Endothelial cell of umbilical vein (primary cell): ENCODE measurements around the gene TMEM184B. TPM values are rescaled to one million over a fixed set of nuclear protein-coding genes. Genes with fewer than 3 reads are reported as not detected.

Source experiments
- BruUV-seq: library from RNA; stranded (reverse); fragments of 400-500 nt; replicated peaks from 2 replicates; lab custom pipeline; 2021; lab: Mats Ljungman, UMichigan
- CTCF ChIA-PET: fragments of 300-600, 350-600 bp; sonication (Branson Sonifier 250); formaldehyde crosslinking; loops from one replicate; lab custom pipeline; 2021; ENCODE audit warnings: antibody characterized with exemption, inconsistent platforms; lab: Charles Lee
- POLR2A ChIA-PET: fragments of 300-600, 350-600 bp; sonication (Branson Sonifier 250); formaldehyde crosslinking; loops from one replicate; lab custom pipeline; 2021; ENCODE audit warnings: antibody characterized with exemption, inconsistent platforms; lab: Charles Lee
- DNase-seq: peaks from one replicate; pipeline ENCODE4 v3.0.0-alpha.2; 2011; ENCODE audit warnings: low read depth, low spot score
- FAIRE-seq: peaks from 2 replicates; lab custom pipeline; 2011; peaks lifted over from hg19 to GRCh38; lab: Jason Lieb, UNC
- H2AFZ ChIP-seq: 2 replicates; pipeline ENCODE4 v1.6.0; 2012; ENCODE audit warnings: low read depth, low read length, control low read depth, inconsistent platforms
- H3K27ac ChIP-seq: 2 replicates; pipeline ENCODE4 v1.5.1; 2011; ENCODE audit warnings: low read depth, mild to moderate bottlenecking, control low read depth, low read length, moderate library complexity; ENCODE audit not compliant: insufficient read depth
- H3K27me3 ChIP-seq, 2 experiments: 2 replicates each; pipeline versions ENCODE4 v1.6.0 to v1.6.1; 2011; ENCODE audit warnings: low read length in 2 of 2, mixed read lengths in 1 of 2; ENCODE audit not compliant: control insufficient read depth in 2 of 2, insufficient read depth in 2 of 2
- H3K36me3 ChIP-seq, 2 experiments: 2 replicates in 1 of 2; 3 replicates in 1 of 2; pipeline ENCODE4 v1.5.1; 2011; ENCODE audit warnings: low read length in 2 of 2, mild to moderate bottlenecking in 1 of 2, moderate library complexity in 1 of 2; ENCODE audit not compliant: control insufficient read depth in 2 of 2, insufficient read depth in 2 of 2; ENCODE audit errors: extremely low read depth in 1 of 2
- H3K4me1 ChIP-seq: 3 replicates; pipeline ENCODE4 v1.5.1; 2011; ENCODE audit warnings: mild to moderate bottlenecking, low read length; ENCODE audit not compliant: control insufficient read depth, insufficient read depth; ENCODE audit errors: extremely low read depth
- H3K4me2 ChIP-seq: 2 replicates; pipeline ENCODE4 v1.6.1; 2011; ENCODE audit warnings: low read length, control low read depth, mixed read lengths; ENCODE audit not compliant: insufficient read depth
- H3K4me3 ChIP-seq, 3 experiments: fragments of 200-600 bp in 1 of 3; sonication (generic), shearing (Covaris generic) in 1 of 3; replicated peaks in 1 of 3; 2 replicates each; pipeline ENCODE4 v1.5.1; 2011 to 2016; ENCODE audit warnings: control low read depth in 3 of 3, low read length in 3 of 3, mild to moderate bottlenecking in 2 of 3, inconsistent platforms in 1 of 3, low read depth in 1 of 3, moderate library complexity in 1 of 3; ENCODE audit not compliant: insufficient read depth in 1 of 3
- H3K79me2 ChIP-seq: 2 replicates; pipeline ENCODE4 v1.6.0; 2012; ENCODE audit warnings: low read length, inconsistent platforms; ENCODE audit not compliant: control insufficient read depth, insufficient read depth
- H3K9ac ChIP-seq: replicated peaks from 2 replicates; pipeline ENCODE3; 2011; ENCODE audit warnings: low read length, control low read depth; ENCODE audit not compliant: insufficient read depth; ENCODE audit errors: extremely low read depth
- H3K9me1 ChIP-seq: replicated peaks from 3 replicates; pipeline ENCODE4 v1.6.0; 2011; ENCODE audit warnings: mild to moderate bottlenecking, low read length; ENCODE audit not compliant: control insufficient read depth, insufficient read depth; ENCODE audit errors: extremely low read depth
- H3K9me3 ChIP-seq: replicated peaks from 2 replicates; pipeline ENCODE4 v1.5.1; 2012; ENCODE audit warnings: low read length, inconsistent platforms; ENCODE audit not compliant: control insufficient read depth, insufficient read depth
- H4K20me1 ChIP-seq: replicated peaks from 2 replicates; pipeline ENCODE3; 2011; ENCODE audit warnings: mild to moderate bottlenecking, low read length; ENCODE audit not compliant: control insufficient read depth, insufficient read depth; ENCODE audit errors: extremely low read depth
- CTCF ChIP-seq, 2 donors: IDR thresholded peaks; 1 replicate in 1 of 2; 2 replicates in 1 of 2; pipeline ENCODE4 v1.5.1; 2011; ENCODE audit warnings: low read length in 2 of 2, mild to moderate bottlenecking in 2 of 2, moderate library complexity in 2 of 2, control low read depth in 1 of 2, inconsistent platforms in 1 of 2, low read depth in 1 of 2; ENCODE audit not compliant: insufficient read depth in 1 of 2; ENCODE audit errors: extremely low read depth in 1 of 2
- EZH2 ChIP-seq: IDR thresholded peaks from 2 replicates; pipeline ENCODE4 v1.6.1; 2012; ENCODE audit warnings: borderline replicate concordance, low read depth, mild to moderate bottlenecking, moderate library complexity, low read length, inconsistent platforms; ENCODE audit not compliant: severe bottlenecking
- FOS ChIP-seq: IDR thresholded peaks from 2 replicates; pipeline ENCODE4 v1.6.1; 2011; ENCODE audit warnings: mild to moderate bottlenecking, low read length, moderate library complexity, borderline replicate concordance; ENCODE audit not compliant: insufficient read depth
- GATA2 ChIP-seq: IDR thresholded peaks from 2 replicates; pipeline ENCODE4 v1.7.0; 2011; ENCODE audit warnings: low read depth, mild to moderate bottlenecking, moderate library complexity, mixed read lengths, low read length; ENCODE audit not compliant: insufficient read length, insufficient read depth
- MYC ChIP-seq: IDR thresholded peaks from one replicate; pipeline ENCODE4 v1.6.1; 2011; ENCODE audit warnings: mild to moderate bottlenecking, low read depth, low read length
- dilution Hi-C: fragments of 300-500 bp; cut with MboI; formaldehyde crosslinking; loops from one replicate; pipeline ENCODE4 v1.15.0; 2019; ENCODE audit warnings: low sequenced_read_pairs; ENCODE audit not compliant: extremely low pct_ligation_motif_present
- intact Hi-C: fragments of 100-400 bp; cut with micrococcal nuclease; formaldehyde crosslinking; loops from one replicate; pipeline ENCODE4 v1.10.0; 2022
- polyA plus RNA-seq, 4 experiments: library from polyadenylated mRNA; depleted of rRNA in 3 of 4; stranded (reverse) in 3 of 4; unstranded in 1 of 4; fragments of >200 nt; gene quantifications; 2 replicates each; pipeline versions ENCODE4 v1.2.1 to v1.2.3, GENCODE V29; 2011 to 2012; ENCODE audit warnings: missing spikeins in 1 of 4
- total RNA-seq: library from RNA; stranded (reverse); gene quantifications from 2 replicates; pipeline ENCODE4 v1.2.3, GENCODE V29; 2021

Gene TMEM184B
- total and polyA plus RNA-seq, 2 donors (not counting 3 experiments of a cell fraction or from before 2014, with no cell fraction given), result 72.5 to 96.6 TPM

DNA sequence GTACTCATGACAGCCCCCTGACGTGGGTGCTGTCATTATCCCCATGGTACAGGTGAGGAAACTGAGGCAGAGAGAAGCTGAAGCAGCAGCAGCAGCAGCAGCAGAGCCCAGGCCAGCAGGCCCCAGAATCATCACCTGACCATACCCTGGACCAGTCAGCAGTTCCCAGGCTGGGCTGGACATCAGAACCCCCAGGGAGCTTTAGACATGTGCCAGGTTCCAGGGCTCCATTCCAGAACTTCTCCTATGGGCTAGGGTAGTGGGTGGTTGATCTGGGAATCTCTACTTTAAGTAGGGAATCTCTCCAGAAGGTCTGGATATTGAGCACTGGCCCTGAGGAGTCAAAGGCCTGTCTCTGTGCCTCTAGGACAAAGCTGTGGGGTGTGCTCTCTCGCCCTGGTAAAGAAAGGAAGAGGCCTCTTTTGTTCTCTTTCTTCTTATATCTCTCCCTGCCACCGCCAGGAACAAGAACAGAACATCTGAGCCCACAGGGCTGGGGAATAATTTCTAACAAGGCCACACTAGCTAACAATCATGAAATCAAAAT is 44.4 kb downstream of the TMEM184B start:
- BruUV-seq, result TSS peak; percentile 81
- TF ChIP-seq FOS (no peak), MYC (no peak), GATA2 (no peak), EZH2 (no peak), CTCF (IDR thresholded peaks at IDR 0.05; ENCODE audit: extremely low read depth in 1 of 2, insufficient read depth in 1 of 2, low read depth in 1 of 2, low read length in 2 of 2) (no peak)
- peak overlapping the region; percentile 15 for H3K4me2 ChIP-seq
- H3K27ac ChIP-seq, result peak overlapping the region; percentile 98
- peaks cover 40% of the 10 kb centered on the region for H3K4me1 ChIP-seq
- no peaks in the 10 kb centered on the region for H3K9me1 ChIP-seq
- peak overlapping the region; percentile 74 for H3K9ac ChIP-seq
- dilution Hi-C loops (no loop called here), intact Hi-C loops (loop anchor here (1.0 to 2.0 kb wide), 3 partner anchors 10 to 56 kb away; no protein-coding TSS in a partner anchor)
- CTCF ChIA-PET, result interaction anchor here (0.5 to 3.6 kb wide), 10 partner anchors 10 to 176 kb away, joined by 3 to 44 read pairs (median 6); partner anchors contain the start of gene MAFF
- H3K27me3 ChIP-seq, result no peaks in the 10 kb centered on the region
- H3K79me2 ChIP-seq, result no peaks in the 10 kb centered on the region
- peaks cover 4 to 34% of the 10 kb centered on the region in 2 experiments for H3K36me3 ChIP-seq
- no peaks in the 10 kb centered on the region for H4K20me1 ChIP-seq
- H3K4me3 ChIP-seq, result no peak overlapping the region
- no peak overlapping the region for H2AFZ ChIP-seq
- H3K9me3 ChIP-seq, result no peaks in the 10 kb centered on the region
- FAIRE-seq, result no peak
- POLR2A ChIA-PET, result no interaction called here
- no peak for DNase-seq
